Thoracic aorta (tissue), 2 donors: ENCODE data around the gene UPF1. TPM values are rescaled to one million over a fixed set of nuclear protein-coding genes. Genes with fewer than 3 reads are reported as not detected.

Source experiments
- ATAC-seq: fragments of 150-250 bp; one replicate; pipeline ENCODE4 v1.8.0; 2017; ENCODE audit warnings: low read depth; ENCODE audit not compliant: insufficient number of reproducible peaks, low FRiP score
- DNase-seq: peaks from one replicate; pipeline ENCODE4 v3.0.0-alpha.2; 2020; ENCODE audit warnings: low spot score
- H3K27ac ChIP-seq, 2 donors: fragments of 200-600 bp; sonication (generic); 1 replicate in 1 of 2; 2 replicates in 1 of 2; pipeline ENCODE4 v1.5.1; 2016; ENCODE audit warnings: mild to moderate bottlenecking in 2 of 2, moderate library complexity in 2 of 2
- H3K27me3 ChIP-seq: fragments of 200-600 bp; sonication (generic); replicated peaks from 2 replicates; pipeline ENCODE4 v1.6.0; 2016; ENCODE audit warnings: mild to moderate bottlenecking; ENCODE audit not compliant: insufficient read depth
- H3K36me3 ChIP-seq: fragments of 200-600 bp; sonication (generic); one replicate; pipeline ENCODE4 v1.5.1; 2016
- H3K4me1 ChIP-seq, 2 donors: fragments of 200-600 bp; sonication (generic); 1 replicate in 1 of 2; 2 replicates in 1 of 2; pipeline versions ENCODE4 v1.5.1 to v1.6.0; 2016; ENCODE audit warnings: low read depth in 2 of 2, mild to moderate bottlenecking in 1 of 2; ENCODE audit not compliant: control insufficient read depth in 1 of 2
- H3K4me3 ChIP-seq: fragments of 200-600 bp; sonication (generic); 2 replicates; pipeline ENCODE4 v1.5.1; 2016; ENCODE audit warnings: mild to moderate bottlenecking
- H3K9me3 ChIP-seq: fragments of 200-600 bp; sonication (generic); 2 replicates; pipeline ENCODE4 v1.5.1; 2016
- total RNA-seq, 2 donors: library from RNA; depleted of rRNA; stranded (reverse); fragments of >200 nt; gene quantifications; one replicate each; pipeline versions ENCODE4 v1.1.0 to v1.2.3, GENCODE V29; 2016
- TF ChIP-seq, protein P1 (sequence below): fragments of 200-600 bp; sonication (generic); IDR thresholded peaks from one replicate; pipeline ENCODE4 v1.5.1; 2019; ENCODE audit warnings: antibody characterized with exemption

UPF1 gene
- total RNA-seq, 2 donors from 2014 or later = 56.5 to 95.2 TPM

DNA sequence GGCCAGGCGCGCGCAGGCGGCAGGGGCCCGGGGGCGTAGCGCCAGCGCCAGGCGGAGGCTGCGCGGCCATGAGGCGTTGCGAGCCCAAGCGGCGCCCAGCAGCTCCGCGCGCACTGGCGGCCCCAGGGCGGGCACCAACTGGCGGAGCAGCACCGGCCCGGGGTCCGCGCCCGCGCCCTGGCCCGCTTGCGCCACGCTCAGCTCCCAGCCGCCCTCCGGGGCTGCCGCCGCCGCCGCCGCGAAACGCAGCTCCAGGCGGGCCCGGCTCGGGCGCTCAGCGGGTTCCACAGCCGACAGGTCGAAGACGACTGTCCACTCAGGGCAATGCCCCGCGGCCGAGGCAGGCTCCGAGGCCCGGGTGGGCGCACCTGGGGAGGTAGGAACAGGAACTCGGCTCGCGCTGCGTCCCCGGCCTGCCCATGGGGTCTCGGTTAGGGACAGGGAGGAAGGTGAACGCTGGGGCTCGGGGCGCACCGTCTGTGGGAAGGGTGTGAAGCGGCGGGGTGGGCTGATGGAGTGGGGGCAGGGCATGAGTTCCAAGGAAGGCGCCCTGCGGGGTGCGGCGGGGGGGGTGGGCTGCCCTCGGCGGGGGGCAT is 37.4 kb downstream of the UPF1 start:
- Histone ChIP-seq H3K27ac (no peak overlapping the region), H3K27me3 (no peaks in the 10 kb centered on the region), H3K4me1 (no peaks in the 10 kb centered on the region), H3K36me3 (peaks cover 37% of the 10 kb centered on the region), H3K9me3 (no peaks in the 10 kb centered on the region), H3K4me3 (no peak overlapping the region)
- TF ChIP-seq, protein P1, sequence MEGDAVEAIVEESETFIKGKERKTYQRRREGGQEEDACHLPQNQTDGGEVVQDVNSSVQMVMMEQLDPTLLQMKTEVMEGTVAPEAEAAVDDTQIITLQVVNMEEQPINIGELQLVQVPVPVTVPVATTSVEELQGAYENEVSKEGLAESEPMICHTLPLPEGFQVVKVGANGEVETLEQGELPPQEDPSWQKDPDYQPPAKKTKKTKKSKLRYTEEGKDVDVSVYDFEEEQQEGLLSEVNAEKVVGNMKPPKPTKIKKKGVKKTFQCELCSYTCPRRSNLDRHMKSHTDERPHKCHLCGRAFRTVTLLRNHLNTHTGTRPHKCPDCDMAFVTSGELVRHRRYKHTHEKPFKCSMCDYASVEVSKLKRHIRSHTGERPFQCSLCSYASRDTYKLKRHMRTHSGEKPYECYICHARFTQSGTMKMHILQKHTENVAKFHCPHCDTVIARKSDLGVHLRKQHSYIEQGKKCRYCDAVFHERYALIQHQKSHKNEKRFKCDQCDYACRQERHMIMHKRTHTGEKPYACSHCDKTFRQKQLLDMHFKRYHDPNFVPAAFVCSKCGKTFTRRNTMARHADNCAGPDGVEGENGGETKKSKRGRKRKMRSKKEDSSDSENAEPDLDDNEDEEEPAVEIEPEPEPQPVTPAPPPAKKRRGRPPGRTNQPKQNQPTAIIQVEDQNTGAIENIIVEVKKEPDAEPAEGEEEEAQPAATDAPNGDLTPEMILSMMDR = no peak
- ATAC-seq (no peak), DNase-seq (no peak)

DNA sequence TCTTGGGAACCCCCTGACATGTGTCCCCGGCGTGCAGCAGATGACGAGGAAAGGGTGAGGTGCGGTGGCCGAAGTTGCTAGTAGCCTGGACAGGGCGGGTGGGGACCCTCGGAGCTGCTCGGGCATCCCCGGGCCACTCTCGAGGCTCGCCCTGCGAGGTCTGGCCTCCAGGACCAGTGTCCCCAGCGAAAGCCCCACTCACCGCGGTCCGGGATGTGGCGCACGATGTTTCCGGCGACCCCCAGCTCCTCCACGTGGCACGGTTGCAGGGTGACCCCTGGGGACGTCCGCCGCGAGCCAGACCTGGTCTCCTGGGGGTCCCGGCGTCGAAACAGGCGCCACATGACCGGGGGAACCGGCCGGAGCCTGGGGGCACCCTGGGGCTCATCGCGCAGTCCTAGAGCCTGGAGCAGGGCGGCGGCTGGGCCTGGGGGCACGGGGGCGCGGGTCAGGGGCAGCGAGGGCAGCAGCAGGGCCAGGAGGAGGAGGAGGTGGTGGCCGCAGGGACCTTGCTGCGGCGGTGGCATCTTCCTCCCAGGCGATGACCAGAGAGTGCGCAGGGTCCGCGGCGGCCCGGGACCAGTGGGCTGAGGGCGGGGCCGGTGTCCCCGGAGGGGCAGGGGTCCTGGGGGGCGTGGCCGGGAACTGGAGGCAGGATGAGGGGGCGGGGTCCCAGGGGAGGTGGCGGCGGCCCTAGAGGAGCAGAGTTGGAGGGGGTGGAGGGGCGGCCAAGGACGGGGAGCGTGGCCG is 38.2 kb downstream of the UPF1 start:
- H3K36me3 ChIP-seq = peaks cover 32% of the 10 kb centered on the region

DNA sequence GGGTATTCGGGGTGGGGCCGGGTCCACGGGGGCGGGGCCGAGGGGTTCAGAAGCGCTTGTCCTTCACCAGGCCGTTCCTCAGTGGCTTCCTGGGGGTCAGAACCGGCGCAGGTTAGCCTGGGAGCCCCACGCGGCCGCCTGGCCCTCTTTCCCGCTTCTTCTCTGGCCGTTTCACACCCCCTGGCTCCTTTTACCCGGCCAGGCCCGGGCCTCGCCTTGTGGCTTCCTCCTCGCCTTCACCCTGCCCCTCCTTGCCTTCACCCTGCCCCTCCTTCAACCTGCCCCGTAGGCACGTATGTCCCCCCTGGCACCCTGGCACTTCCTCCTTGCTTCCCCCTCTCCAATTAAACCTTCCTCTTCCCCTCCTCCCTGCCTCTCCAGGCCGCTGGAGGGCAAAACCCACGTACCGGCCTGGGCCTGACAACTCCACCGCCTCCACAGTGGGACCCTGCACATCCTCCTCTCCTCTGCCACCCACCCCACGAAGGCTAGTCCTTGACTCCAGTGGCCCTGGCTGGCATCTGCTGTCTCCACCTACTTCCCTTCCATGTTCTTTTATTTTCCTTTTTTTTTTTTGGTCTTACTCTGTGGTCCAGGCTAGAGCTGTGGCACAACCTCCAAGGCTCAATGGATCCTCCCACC is 38.9 kb downstream of the UPF1 start:
- H3K9me3 ChIP-seq = no peaks in the 10 kb centered on the region
- TF ChIP-seq, protein P1 = no peak
- no peak for ATAC-seq
- H3K36me3 ChIP-seq = peaks cover 25% of the 10 kb centered on the region
- no peaks in the 10 kb centered on the region for H3K4me1 ChIP-seq
- no peak for DNase-seq
- H3K27me3 ChIP-seq = no peaks in the 10 kb centered on the region
- no peak overlapping the region for H3K4me3 ChIP-seq
- no peak overlapping the region for H3K27ac ChIP-seq

More for the DNA sequence above, 38.2 kb downstream of the UPF1 start:
- no peak for ATAC-seq
- Histone ChIP-seq H3K27me3 (no peaks in the 10 kb centered on the region), H3K9me3 (no peaks in the 10 kb centered on the region), H3K27ac (no peak overlapping the region), H3K4me3 (no peak overlapping the region), H3K4me1 (no peaks in the 10 kb centered on the region)
- TF ChIP-seq, protein P1 = no peak
- no peak for DNase-seq

DNA sequence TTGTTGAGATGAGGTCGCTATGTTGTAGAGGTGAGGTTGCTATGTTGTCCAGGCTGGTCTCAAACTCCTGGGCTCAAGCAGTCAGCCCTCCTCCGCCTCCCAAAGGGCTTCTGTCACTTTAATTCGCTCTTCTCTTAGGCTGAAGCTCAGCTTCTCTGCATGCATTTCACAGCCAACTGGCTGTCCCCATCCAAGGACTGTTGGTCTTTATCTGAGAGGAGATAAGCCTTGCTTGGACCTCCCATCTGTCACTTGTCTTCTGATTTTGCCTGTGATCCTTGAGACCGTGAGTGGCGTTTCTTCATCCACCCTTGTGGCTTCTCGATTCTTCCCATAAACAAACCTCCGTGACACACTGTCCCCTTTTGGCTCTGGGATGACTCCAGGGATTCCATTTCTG is 39.8 kb downstream of the UPF1 start:
- DNase-seq (no peak), ATAC-seq (no peak)
- Histone ChIP-seq H3K4me1 (no peaks in the 10 kb centered on the region), H3K9me3 (no peaks in the 10 kb centered on the region), H3K27me3 (no peaks in the 10 kb centered on the region), H3K36me3 (peaks cover 18% of the 10 kb centered on the region), H3K4me3 (no peak overlapping the region), H3K27ac (no peak overlapping the region)
- TF ChIP-seq, protein P1 = no peak

DNA sequence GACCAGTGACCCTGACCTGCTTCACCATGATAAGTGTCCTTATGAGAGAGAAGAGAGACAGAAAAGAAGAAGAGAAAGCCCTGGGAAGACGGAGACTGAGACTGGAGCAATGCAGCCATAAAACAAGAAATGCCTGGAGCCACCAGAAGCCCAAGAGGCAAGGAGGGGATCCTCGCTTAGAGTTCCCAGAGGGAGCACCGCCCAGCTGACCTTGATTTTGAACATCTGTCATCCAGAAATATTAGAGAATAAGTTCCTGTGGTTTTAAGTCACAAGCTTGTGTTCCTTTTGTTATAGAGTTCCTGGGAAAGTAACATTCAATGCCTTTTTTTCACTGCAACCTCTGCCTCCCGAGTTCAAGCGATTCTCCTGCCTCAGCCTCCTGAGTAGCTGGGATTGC is 44.0 kb downstream of the UPF1 start:
- no peak overlapping the region for H3K4me3 ChIP-seq
- ATAC-seq (no peak), DNase-seq (no peak)
- H3K9me3 ChIP-seq = peaks cover 3% of the 10 kb centered on the region
- H3K4me1 ChIP-seq = no peaks in the 10 kb centered on the region
- no peaks in the 10 kb centered on the region for H3K36me3 ChIP-seq
- no peaks in the 10 kb centered on the region for H3K27me3 ChIP-seq
- no peak overlapping the region for H3K27ac ChIP-seq
- TF ChIP-seq, protein P1 = no peak
